NCI-H524 (cell line): ENCODE measurements around the gene POM121.
"Not testable (repeated sequence)": the region's sequence is repeated elsewhere in the genome, so short reads cannot be mapped to it uniquely, and the experiment has no call there.

Experiments
- DNase-seq, 2 experiments: peaks; one replicate each; lab custom pipeline; 2025; lab: John Stamatoyannopoulos, UW

The POM121 gene

DNA sequence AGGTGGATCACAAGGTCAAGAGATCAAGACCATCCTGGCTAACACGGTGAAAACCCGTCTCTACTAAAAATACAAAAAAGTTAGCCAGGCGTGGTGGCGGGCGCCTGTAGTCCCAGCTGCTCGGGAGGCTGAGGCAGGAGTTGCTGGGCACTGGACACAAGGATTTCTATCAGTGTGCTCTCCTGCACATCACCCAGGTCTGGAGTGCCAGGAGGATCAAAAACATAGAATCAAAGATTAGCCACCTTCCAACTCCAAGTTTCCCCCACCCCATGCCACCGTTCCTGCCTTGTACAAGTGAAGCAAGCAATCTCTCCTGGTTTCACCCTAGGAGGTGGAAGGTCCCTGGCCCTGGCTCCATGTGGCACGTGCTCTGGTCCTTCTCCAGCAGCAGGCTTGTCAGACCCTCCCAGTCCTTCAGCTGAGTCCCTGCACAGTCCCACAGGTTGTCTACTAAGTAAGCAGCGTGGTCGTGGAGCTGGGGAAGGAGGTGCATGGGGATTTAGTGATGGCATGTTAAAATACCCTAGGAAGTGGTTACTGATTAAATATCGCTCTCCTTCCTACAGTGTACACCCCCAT is 73.1 kb downstream of the POM121 start:
- not testable (repeated sequence) for DNase-seq
